Activated T-cell treated with anti-CD3 and anti-CD28 coated beads, Interleukin-2, amount 50 U/mL, for 4 hours (primary cell): Measurements from ENCODE around the gene IGLON5. TPM values are rescaled to one million over a fixed set of nuclear protein-coding genes. Genes with fewer than 3 reads are reported as not detected.

ENCODE experiments used
- ATAC-seq, 2 donors: fragments of 200-7000 bp; cut with Tn5 transposase; one replicate each; pipeline ENCODE4 v1.10.0; 2021
- DNase-seq: peaks from one replicate; pipeline ENCODE4 v3.0.0-alpha.2; 2020
- H3K27me3 Mint-ChIP-seq: one replicate; pipeline ENCODE4 v1.8.0; 2021; ENCODE audit warnings: low read depth, mixed read lengths
- H3K36me3 Mint-ChIP-seq: one replicate; pipeline ENCODE4 v1.8.0; 2022; ENCODE audit warnings: mixed read lengths; ENCODE audit not compliant: insufficient read depth
- H3K4me1 Mint-ChIP-seq: one replicate; pipeline ENCODE4 v1.8.0; 2021; ENCODE audit warnings: low read depth, mixed read lengths
- H3K4me3 Mint-ChIP-seq: one replicate; pipeline ENCODE4 v1.8.0; 2021; ENCODE audit warnings: mild to moderate bottlenecking, moderate library complexity, mixed read lengths
- H3K9me3 Mint-ChIP-seq: one replicate; pipeline ENCODE4 v1.8.0; 2021; ENCODE audit warnings: mixed read lengths
- total RNA-seq, 3 donors: library from RNA; stranded (reverse); gene quantifications; one replicate each; pipeline ENCODE4 v1.2.1, GENCODE V29; 2021

Gene IGLON5
- total RNA-seq, 3 donors from 2014 or later, result 0.08 TPM; not detected in 2

GRCh38 chr19:51295382-51296126 is 15.9 kb upstream of the IGLON5 start:
- ATAC-seq (no peak), DNase-seq (no peak)
- H3K9me3 Mint-ChIP-seq, result no peaks in the 10 kb centered on the region
- no peaks in the 10 kb centered on the region for H3K4me1 Mint-ChIP-seq
- H3K27me3 Mint-ChIP-seq, result peaks cover 12% of the 10 kb centered on the region
- no peaks in the 10 kb centered on the region for H3K36me3 Mint-ChIP-seq
- H3K4me3 Mint-ChIP-seq, result no peak overlapping the region

- ATAC-seq (no peak), DNase-seq (no peak)
- Mint-ChIP-seq H3K4me1 (no peaks in the 10 kb centered on the region), H3K36me3 (no peaks in the 10 kb centered on the region), H3K4me3 (no peak overlapping the region), H3K27me3 (peaks cover 12% of the 10 kb centered on the region), H3K9me3 (no peaks in the 10 kb centered on the region)
Observed at GRCh38 chr19:51296336-51297093, 14.9 kb upstream of the IGLON5 start.

GRCh38 chr19:51297406-51297805 is 14.0 kb upstream of the IGLON5 start:
- no peaks in the 10 kb centered on the region for H3K36me3 Mint-ChIP-seq
- H3K27me3 Mint-ChIP-seq, result peaks cover 12% of the 10 kb centered on the region
- no peaks in the 10 kb centered on the region for H3K4me1 Mint-ChIP-seq
- no peak overlapping the region for H3K4me3 Mint-ChIP-seq
- no peak for ATAC-seq
- H3K9me3 Mint-ChIP-seq, result no peaks in the 10 kb centered on the region
- no peak for DNase-seq

- Mint-ChIP-seq H3K27me3 (peaks cover 7% of the 10 kb centered on the region), H3K36me3 (no peaks in the 10 kb centered on the region)
- no peak for ATAC-seq
Observed at GRCh38 chr19:51301266-51301665, 10.2 kb upstream of the IGLON5 start.

GRCh38 chr19:51305479-51305878 is 6.0 kb upstream of the IGLON5 start:
- Mint-ChIP-seq H3K36me3 (no peaks in the 10 kb centered on the region), H3K27me3 (peaks cover 23% of the 10 kb centered on the region), H3K4me1 (no peaks in the 10 kb centered on the region), H3K4me3 (no peak overlapping the region), H3K9me3 (peaks cover 29% of the 10 kb centered on the region)
- DNase-seq (no peak), ATAC-seq (no peak)

More at GRCh38 chr19:51301266-51301665, 10.2 kb upstream of the IGLON5 start:
- Mint-ChIP-seq H3K9me3 (peaks cover 15% of the 10 kb centered on the region), H3K4me3 (no peak overlapping the region), H3K4me1 (no peaks in the 10 kb centered on the region)
- no peak for DNase-seq

- Mint-ChIP-seq H3K9me3 (peaks cover 6% of the 10 kb centered on the region), H3K27me3 (peaks cover 39% of the 10 kb centered on the region), H3K36me3 (no peaks in the 10 kb centered on the region), H3K4me3 (no peak overlapping the region), H3K4me1 (peaks cover 2% of the 10 kb centered on the region)
- DNase-seq, result no peak
- no peak for ATAC-seq
Observed at GRCh38 chr19:51316688-51317087, 5.2 kb downstream of the IGLON5 start.

- no peak for ATAC-seq
- Mint-ChIP-seq H3K4me3 (no peak overlapping the region), H3K36me3 (no peaks in the 10 kb centered on the region), H3K4me1 (peaks cover 2% of the 10 kb centered on the region), H3K27me3 (peaks cover 37% of the 10 kb centered on the region), H3K9me3 (peaks cover 6% of the 10 kb centered on the region)
- DNase-seq, result no peak
Observed at GRCh38 chr19:51317376-51317775, 5.9 kb downstream of the IGLON5 start.

GRCh38 chr19:51317968-51318367 is 6.5 kb downstream of the IGLON5 start:
- Mint-ChIP-seq H3K36me3 (no peaks in the 10 kb centered on the region), H3K4me1 (peaks cover 2% of the 10 kb centered on the region)

GRCh38 chr19:51318687-51319648 is 7.5 kb downstream of the IGLON5 start:
- no peak for ATAC-seq
- Mint-ChIP-seq H3K4me3 (no peak overlapping the region), H3K9me3 (peaks cover 6% of the 10 kb centered on the region), H3K27me3 (peaks cover 43% of the 10 kb centered on the region), H3K36me3 (no peaks in the 10 kb centered on the region), H3K4me1 (no peaks in the 10 kb centered on the region)
- DNase-seq, result no peak

More at GRCh38 chr19:51317968-51318367, 6.5 kb downstream of the IGLON5 start:
- DNase-seq (no peak), ATAC-seq (no peak)
- H3K9me3 Mint-ChIP-seq, result peaks cover 6% of the 10 kb centered on the region
- no peak overlapping the region for H3K4me3 Mint-ChIP-seq
- H3K27me3 Mint-ChIP-seq, result peaks cover 38% of the 10 kb centered on the region

- Mint-ChIP-seq H3K9me3 (peaks cover 2% of the 10 kb centered on the region), H3K4me1 (no peaks in the 10 kb centered on the region), H3K36me3 (no peaks in the 10 kb centered on the region), H3K27me3 (peaks cover 44% of the 10 kb centered on the region), H3K4me3 (no peak overlapping the region)
- ATAC-seq (no peak), DNase-seq (no peak)
Observed at GRCh38 chr19:51319649-51320279, 8.3 kb downstream of the IGLON5 start.

- Mint-ChIP-seq H3K36me3 (no peaks in the 10 kb centered on the region), H3K4me1 (no peaks in the 10 kb centered on the region), H3K9me3 (no peaks in the 10 kb centered on the region), H3K4me3 (no peak overlapping the region), H3K27me3 (peaks cover 43% of the 10 kb centered on the region)
- DNase-seq (no peak), ATAC-seq (no peak)
Observed at GRCh38 chr19:51320280-51320657, 8.8 kb downstream of the IGLON5 start.

GRCh38 chr19:51321799-51322198 is 10.4 kb downstream of the IGLON5 start:
- H3K9me3 Mint-ChIP-seq, result no peaks in the 10 kb centered on the region
- H3K4me1 Mint-ChIP-seq, result no peaks in the 10 kb centered on the region
- DNase-seq, result no peak
- ATAC-seq, result no peak
- H3K4me3 Mint-ChIP-seq, result no peak overlapping the region
- H3K36me3 Mint-ChIP-seq, result no peaks in the 10 kb centered on the region
- peaks cover 56% of the 10 kb centered on the region for H3K27me3 Mint-ChIP-seq

- peaks cover 60% of the 10 kb centered on the region for H3K27me3 Mint-ChIP-seq
Observed at GRCh38 chr19:51323481-51324166, 12.2 kb downstream of the IGLON5 start.

More at GRCh38 chr19:51323481-51324166, 12.2 kb downstream of the IGLON5 start:
- no peak overlapping the region for H3K4me3 Mint-ChIP-seq
- H3K9me3 Mint-ChIP-seq, result no peaks in the 10 kb centered on the region
- ATAC-seq (no peak), DNase-seq (no peak)
- H3K36me3 Mint-ChIP-seq, result no peaks in the 10 kb centered on the region
- H3K4me1 Mint-ChIP-seq, result peaks cover 5% of the 10 kb centered on the region
